ENCODE data around the gene SUN5. TPM values are rescaled to one million over a fixed set of nuclear protein-coding genes. Genes with fewer than 3 reads are reported as not detected.

The SUN5 gene
- total and polyA plus RNA-seq, 9 donors: not detected

GRCh38 chr20:33026072-33026778 is 22.0 kb upstream of the SUN5 start:
- TF ChIP-seq, protein P1, sequence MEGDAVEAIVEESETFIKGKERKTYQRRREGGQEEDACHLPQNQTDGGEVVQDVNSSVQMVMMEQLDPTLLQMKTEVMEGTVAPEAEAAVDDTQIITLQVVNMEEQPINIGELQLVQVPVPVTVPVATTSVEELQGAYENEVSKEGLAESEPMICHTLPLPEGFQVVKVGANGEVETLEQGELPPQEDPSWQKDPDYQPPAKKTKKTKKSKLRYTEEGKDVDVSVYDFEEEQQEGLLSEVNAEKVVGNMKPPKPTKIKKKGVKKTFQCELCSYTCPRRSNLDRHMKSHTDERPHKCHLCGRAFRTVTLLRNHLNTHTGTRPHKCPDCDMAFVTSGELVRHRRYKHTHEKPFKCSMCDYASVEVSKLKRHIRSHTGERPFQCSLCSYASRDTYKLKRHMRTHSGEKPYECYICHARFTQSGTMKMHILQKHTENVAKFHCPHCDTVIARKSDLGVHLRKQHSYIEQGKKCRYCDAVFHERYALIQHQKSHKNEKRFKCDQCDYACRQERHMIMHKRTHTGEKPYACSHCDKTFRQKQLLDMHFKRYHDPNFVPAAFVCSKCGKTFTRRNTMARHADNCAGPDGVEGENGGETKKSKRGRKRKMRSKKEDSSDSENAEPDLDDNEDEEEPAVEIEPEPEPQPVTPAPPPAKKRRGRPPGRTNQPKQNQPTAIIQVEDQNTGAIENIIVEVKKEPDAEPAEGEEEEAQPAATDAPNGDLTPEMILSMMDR (IDR thresholded peaks at IDR 0.05): no peak
- no peak for TF ChIP-seq EP300 (IDR thresholded peaks at IDR 0.05)
- TF ChIP-seq POLR2A (IDR thresholded peaks at IDR 0.05): no peak
- no peak overlapping the region for H3K27ac ChIP-seq
- 60 to 70% (median 66%) methylated on average over 5 of the region's 5 CpGs for WGBS, 3 donors
- H3K4me3 ChIP-seq: no peak overlapping the region
- DNase-seq: no peak
- H3K27me3 ChIP-seq: no peaks in the 10 kb centered on the region
- intact Hi-C loops (cut with DNase I): loop anchor here in 1 of 4 donors (5.0 kb wide), 1 partner anchor 331 kb away; no protein-coding TSS in a partner anchor
- H3K4me1 ChIP-seq (ENCODE audit: insufficient read depth): no peaks in the 10 kb centered on the region
- no peaks in the 10 kb centered on the region for H3K36me3 ChIP-seq
- no peaks in the 10 kb centered on the region for H3K9me3 ChIP-seq

DNA sequence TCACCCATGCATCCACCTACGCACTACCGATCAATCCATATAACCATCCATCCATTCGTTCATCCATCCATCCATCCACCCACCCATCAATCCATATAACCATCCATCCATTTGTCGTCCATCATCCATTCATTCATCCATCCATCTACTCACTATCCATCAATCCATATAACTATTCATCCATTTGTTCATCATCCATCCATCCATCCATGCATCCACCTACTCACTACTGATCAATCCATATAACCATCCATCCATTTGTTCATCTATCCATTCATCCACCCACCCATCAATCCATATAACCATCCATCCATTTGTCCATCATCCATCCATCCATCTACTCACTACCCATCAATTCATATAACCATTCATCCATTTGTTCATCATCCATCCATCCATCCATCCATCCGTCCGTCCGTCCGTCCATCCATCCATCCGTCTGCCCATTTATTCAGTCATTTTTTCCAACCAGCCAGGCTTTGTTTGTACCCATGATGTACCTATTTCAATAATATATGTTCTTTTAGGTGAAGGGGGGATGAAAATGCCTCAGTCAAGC is 21.2 kb upstream of the SUN5 start:
- H3K36me3 ChIP-seq: no peaks in the 10 kb centered on the region
- H3K4me1 ChIP-seq (ENCODE audit: insufficient read depth): no peaks in the 10 kb centered on the region
- no peaks in the 10 kb centered on the region for H3K27me3 ChIP-seq
- no peak overlapping the region for H3K27ac ChIP-seq
- no peak overlapping the region for H3K4me3 ChIP-seq
- intact Hi-C loops (cut with DNase I): loop anchor here in 1 of 4 donors (5.0 kb wide), 1 partner anchor 332 kb away; no protein-coding TSS in a partner anchor
- no peak for TF ChIP-seq EP300 (IDR thresholded peaks at IDR 0.05)
- TF ChIP-seq, protein P1 (IDR thresholded peaks at IDR 0.05): no peak
- TF ChIP-seq POLR2A (IDR thresholded peaks at IDR 0.05): no peak
- 45 to 92% (median 88%) methylated on average over 9 of the region's 9 CpGs for WGBS, 3 donors
- no peak for DNase-seq
- no peaks in the 10 kb centered on the region for H3K9me3 ChIP-seq

DNA sequence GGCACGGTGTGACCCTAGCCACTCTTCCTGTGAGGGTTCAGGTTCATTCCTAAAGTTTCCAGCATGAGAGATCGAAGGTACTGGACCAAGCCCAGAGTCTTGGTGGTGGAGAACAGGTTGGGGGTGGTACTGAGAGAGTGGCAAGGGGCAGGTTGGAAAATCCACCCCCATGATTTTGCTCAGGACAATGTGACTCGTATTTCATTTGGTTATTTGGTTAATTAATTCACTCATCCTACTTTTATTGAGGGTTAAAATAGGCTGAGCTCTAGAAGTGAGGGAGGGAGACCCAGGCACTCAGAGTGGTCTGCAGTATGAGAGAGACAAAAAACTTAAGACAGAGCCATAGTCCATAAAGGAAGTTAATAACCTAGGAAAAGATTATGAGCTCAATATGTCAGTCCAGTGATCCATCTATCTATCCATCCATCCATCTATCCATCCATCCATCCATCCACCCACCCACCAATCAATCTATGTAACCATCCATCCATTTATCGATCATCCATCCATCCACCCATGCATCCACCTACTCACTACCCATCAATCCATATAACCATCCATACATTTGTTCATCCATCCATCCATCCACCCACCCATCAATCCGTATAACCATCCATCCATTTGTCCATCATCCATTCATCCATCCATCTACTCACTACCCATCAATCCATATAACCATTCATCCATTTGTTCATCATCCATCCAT is 20.5 kb upstream of the SUN5 start:
- Histone ChIP-seq H3K27me3 (no peaks in the 10 kb centered on the region), H3K9me3 (no peaks in the 10 kb centered on the region), H3K4me3 (no peak overlapping the region), H3K36me3 (no peaks in the 10 kb centered on the region), H3K4me1 (ENCODE audit: insufficient read depth) (no peaks in the 10 kb centered on the region), H3K27ac (no peak overlapping the region)
- intact Hi-C loops (cut with DNase I): loop anchor here in 1 of 4 donors (5.0 kb wide), 1 partner anchor 333 kb away; no protein-coding TSS in a partner anchor
- TF ChIP-seq EP300 (IDR thresholded peaks at IDR 0.05): no peak
- TF ChIP-seq, protein P1 (IDR thresholded peaks at IDR 0.05): no peak
- no peak for TF ChIP-seq POLR2A (IDR thresholded peaks at IDR 0.05)
- no peak for DNase-seq
- WGBS, 3 donors: 60 to 64% (median 60%) methylated on average over 5 of the region's 5 CpGs

GRCh38 chr20:33024243-33024560 is 20.0 kb upstream of the SUN5 start:
- no peaks in the 10 kb centered on the region for H3K4me1 ChIP-seq (ENCODE audit: insufficient read depth)
- 45 to 65% (median 54%) methylated on average over 1 of the region's 1 CpG for WGBS, 3 donors
- no peak overlapping the region for H3K4me3 ChIP-seq
- intact Hi-C loops (cut with DNase I): no loop called here
- no peaks in the 10 kb centered on the region for H3K36me3 ChIP-seq
- H3K9me3 ChIP-seq: no peaks in the 10 kb centered on the region
- DNase-seq: no peak
- H3K27ac ChIP-seq: no peak overlapping the region
- no peak for TF ChIP-seq EP300 (IDR thresholded peaks at IDR 0.05)
- no peak for TF ChIP-seq POLR2A (IDR thresholded peaks at IDR 0.05)
- TF ChIP-seq, protein P1 (IDR thresholded peaks at IDR 0.05): no peak
- no peaks in the 10 kb centered on the region for H3K27me3 ChIP-seq

All from ovary (tissue), 9 donors.